ENCODE data around the gene FOXO6.

Gene FOXO6

GRCh38 chr1:41368366-41368765 lies 7.1 kb downstream of the FOXO6 start:
- no peak for DNase-seq

DNA sequence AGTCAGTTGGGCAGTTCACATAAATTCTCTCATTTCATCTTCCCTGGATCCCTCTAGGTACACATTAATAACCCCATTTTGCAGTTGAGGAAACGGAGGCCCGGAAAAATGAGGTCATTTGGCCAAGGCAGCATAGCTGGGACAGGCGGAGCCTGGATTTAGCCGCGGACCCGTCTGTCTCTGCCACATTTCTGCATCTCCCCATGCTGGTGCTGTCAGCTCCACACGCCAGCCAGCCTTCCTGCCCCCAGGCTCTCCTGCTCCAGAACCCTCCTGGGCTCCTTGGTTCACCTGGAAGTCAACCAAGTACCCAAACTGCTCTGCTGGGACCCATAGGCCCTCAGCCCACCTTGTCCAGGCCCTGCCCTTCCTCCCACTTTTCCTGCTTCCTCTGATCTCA lies 7.6 kb downstream of the FOXO6 start:
- no peak for DNase-seq

DNA sequence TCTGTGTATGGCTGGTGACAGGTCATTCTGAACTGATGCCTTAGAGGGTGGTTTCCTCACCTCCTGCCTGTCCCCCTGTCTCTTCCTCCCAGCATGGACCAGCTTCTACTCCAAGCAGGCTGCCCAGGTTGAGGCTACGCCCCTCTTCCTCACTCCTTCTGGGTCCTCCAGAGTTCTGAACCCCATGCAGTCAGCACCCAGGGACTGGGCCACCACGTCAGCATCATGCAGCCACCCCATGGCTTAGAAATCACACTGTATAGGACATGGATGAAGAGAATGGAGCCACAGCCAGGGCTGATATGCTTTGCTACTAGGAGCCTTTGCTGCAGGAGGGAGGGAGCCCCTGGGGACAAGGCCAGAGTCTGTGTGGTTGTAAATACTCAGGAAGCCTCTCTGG lies 8.3 kb downstream of the FOXO6 start:
- DNase-seq = no peak

- DNase-seq = no peak
Observed at GRCh38 chr1:41370225-41370624, 9.0 kb downstream of the FOXO6 start.

- DNase-seq = no peak
Observed at GRCh38 chr1:41370756-41371420, 9.7 kb downstream of the FOXO6 start.

DNA sequence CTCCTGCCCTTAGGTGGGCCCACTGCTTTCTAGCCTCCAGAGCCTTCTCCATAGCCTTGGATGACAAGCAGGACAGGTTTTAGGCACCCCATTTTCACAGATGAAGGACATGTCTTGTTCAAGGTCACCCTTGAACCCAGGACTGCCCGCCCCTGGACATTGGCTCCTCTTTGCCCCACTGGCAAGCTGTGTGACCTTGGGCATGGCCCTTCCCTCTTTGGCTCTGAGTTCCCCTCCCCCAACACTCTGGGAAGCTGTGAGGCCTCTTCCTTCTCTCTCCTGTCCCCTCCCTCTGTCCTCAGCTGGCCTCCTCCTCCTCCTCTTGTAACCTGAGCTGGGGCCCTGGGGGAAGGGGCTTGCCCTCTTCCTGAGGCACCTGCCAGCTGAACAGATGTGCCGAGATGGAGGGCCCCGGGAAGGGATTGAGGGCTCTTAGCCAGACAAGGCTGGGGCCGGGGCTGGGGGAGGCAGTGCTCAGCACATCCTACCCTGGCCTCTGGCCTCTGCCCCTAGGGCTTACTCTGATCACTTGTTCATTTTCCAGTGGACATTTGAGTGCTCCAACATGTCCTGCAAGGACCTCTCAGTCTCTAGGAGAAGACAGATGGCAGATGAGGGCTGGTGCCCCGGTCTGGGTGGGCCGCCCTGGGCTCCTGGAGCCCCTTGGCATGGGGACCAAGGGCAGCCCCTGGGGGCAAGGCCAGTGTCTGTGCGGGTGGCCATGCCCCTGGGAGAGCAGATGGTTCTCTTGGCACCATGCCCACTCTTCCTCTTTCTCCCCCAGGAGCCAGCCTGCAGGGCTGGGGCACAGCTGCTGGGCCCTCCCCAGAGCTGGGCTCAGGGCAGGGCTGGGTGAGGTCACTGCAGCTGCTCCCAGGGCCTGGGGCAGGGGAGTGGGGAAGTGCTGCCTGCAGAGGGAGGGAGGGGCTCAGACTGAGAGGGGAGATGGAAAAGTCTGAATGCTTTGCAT lies 10.7 kb downstream of the FOXO6 start:
- DNase-seq = no peak

DNA sequence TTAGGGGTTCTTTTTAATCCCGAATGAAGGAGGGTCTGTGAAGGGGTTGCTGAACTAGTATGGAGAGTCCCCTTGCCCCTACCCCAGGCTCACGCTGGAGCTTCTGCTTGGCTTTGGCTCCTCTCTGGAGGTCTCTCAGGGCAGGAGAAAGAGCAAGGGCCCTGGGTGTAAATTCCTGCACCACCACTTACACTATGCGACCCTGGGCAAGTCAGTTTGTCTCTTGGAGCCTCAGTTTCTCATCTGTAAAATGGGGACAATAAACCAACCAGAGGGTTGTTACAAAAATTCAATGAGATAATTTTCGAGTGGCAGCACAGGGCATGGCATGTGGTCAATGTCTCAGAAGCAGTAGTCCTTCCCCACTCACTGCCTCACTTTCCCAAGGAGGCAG lies 11.4 kb downstream of the FOXO6 start:
- DNase-seq = no peak

DNA sequence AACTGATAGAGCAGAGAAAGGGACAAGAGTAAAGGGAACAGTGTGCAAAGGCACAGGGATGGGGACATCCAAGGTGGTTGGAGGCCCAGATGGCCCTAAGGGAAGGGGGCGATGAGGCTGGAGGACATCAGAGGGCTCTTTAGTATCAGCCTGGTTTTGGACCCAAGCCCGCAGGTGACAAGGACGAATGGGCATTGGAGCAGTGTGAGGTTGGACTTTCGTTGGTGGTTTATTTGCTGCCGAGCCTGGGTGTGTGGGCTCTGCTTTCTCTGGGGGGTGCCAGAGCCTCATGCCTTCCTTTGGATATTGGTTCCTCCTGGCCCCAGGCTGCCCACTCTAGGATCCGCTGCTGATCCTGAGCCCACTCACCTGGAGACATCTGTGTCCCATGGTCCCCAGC lies 12.1 kb downstream of the FOXO6 start:
- no peak for DNase-seq

DNA sequence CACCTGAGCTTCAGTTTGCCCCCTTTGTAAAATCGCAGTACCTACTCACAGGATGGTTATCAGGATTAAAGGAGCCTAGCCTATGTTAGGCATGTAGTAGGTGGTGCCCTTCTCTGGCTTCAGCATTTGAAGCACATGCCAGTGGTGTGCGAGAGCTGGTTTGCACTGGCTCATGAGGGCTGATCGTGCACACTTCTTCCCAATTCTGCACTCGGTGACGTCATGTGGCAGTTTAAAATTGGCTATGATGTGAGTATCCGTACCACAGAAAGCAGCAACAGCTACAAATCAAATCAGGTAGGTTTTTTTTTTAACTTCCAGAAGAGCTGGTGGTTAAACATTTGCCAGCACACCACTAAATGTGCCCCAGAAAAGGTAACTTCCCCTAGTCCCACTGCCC lies 13.5 kb downstream of the FOXO6 start:
- no peak for DNase-seq

DNA sequence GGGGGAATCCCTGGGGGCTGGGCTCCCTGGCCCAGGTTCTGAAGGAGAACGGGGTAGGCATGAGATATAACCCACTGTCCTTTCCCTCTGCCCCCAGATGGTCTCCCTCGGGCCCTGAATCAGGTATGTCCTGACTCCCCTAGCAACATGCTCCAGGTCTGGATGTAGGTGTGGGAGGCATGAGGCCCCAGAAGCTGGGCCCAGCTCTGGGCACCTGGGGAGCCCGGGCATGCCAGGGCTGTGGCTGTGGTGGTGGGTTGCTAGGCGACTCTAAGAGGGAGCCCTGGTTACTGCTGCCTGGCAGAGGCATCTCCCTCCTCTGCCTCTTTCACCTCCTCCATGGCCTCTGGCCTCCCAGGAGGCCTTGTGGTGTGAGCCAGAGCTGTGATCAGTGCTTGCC lies 16.2 kb downstream of the FOXO6 start:
- no peak for DNase-seq

DNA sequence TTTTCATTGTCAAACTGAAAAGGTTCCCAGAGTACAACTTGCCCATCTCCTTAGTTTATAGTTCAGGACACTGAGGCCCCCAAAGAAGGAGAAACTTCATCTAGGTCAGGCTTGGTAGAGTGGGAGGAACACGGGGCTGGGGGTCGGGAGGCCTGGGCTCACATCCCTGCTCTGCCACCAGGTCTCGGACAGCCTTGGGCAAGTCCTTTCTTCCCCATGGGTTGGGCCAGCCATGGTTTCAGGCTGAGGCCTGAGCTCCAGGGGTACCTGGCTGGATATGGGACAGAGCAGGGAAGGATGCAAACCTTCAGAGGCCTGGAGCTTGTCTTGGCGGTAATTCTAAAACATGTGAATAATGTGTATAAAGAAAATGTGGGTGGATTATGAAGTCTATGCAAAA lies 17.0 kb downstream of the FOXO6 start:
- no peak for DNase-seq

- DNase-seq = no peak
Observed at GRCh38 chr1:41378999-41379737, 17.9 kb downstream of the FOXO6 start.

DNA sequence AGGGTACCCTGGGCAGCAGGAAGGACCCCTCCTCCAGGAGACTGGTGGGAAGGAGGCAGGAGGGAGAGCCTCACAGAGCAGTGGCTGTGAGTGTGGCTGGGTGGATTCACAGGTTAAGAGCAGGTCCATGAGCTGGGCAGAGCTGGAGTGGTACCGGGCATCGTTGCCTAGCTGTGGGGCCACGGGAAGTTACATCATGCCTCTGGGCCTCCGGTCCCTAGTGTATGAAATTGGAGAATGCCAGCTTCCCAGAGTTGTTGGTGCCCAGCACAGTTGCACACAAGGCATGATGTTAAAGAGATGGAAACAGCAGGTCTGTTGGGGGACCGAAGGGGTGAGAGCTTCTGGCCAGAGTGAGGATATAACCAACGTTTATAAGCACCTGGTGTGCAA lies 18.5 kb downstream of the FOXO6 start:
- DNase-seq = no peak

DNA sequence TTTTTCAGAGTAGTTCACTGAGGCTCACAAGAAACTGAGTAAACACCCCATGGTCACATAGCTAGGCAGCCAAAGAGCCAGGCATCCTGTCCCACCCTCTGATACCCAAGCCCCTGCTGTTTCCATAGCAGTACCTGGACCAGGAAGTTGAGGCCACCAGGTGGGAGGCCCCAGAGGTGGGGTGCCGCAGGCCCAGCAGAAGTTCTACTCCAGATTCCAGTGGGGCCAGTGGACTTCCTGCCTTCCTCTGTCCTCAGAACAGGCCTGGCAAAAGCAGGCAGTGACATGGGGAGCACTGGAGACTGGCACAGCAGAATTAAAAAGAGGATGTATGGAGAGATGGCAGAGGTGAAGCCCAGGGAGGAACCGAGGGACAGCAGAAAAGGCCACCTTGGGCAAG lies 19.0 kb downstream of the FOXO6 start:
- no peak for DNase-seq

GRCh38 chr1:41380979-41381691 lies 19.9 kb downstream of the FOXO6 start:
- no peak for DNase-seq

GRCh38 chr1:41381692-41382479 lies 20.7 kb downstream of the FOXO6 start:
- no peak for DNase-seq

DNA sequence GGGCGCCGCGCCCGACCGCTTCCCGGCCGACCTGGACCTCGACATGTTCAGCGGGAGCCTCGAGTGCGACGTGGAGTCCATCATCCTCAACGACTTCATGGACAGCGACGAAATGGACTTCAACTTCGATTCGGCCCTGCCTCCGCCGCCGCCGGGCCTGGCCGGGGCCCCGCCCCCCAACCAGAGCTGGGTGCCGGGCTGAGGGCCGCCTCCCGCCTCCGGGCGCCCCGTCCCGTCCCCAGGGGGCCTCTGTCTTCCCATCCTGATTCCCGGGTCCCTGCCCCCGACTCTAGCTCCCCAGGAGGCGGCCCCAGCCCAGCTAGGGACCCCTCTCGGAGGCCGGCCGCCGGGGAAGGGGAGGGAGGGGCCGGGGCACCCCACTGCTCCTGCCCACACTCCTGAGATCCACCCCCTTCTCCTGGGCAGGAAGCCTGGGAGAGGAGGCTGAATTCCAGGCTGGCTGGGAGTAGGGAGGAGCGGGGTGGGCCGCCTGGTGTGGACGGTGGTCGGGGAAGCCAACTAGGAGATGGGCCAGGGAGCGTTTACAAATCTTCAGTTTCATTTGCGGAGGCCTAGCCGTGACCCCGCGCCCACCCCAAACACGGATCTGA lies 21.4 kb downstream of the FOXO6 start:
- DNase-seq = no peak

- no peak for DNase-seq
Observed at GRCh38 chr1:41383094-41383852, 22.0 kb downstream of the FOXO6 start.

DNA sequence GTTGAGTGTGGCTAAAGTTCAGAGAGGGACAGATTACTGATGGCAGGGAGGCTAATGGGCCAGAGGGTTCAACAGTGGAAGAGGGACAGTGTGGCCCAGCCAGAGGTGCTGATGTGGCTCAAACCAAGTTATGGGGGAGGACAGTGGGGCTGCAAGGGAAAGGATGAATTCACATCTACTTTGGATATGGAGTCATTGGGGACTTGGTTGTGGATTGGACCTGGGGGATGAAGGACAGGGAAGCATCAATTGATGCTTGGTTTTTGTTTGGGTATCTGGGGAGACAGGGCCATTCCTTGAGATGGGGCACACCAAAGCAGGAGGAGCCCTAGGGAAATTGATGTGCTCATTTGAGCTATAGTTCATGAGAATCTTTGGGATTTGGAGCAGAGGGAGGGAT lies 23.3 kb downstream of the FOXO6 start:
- no peak for DNase-seq

DNA sequence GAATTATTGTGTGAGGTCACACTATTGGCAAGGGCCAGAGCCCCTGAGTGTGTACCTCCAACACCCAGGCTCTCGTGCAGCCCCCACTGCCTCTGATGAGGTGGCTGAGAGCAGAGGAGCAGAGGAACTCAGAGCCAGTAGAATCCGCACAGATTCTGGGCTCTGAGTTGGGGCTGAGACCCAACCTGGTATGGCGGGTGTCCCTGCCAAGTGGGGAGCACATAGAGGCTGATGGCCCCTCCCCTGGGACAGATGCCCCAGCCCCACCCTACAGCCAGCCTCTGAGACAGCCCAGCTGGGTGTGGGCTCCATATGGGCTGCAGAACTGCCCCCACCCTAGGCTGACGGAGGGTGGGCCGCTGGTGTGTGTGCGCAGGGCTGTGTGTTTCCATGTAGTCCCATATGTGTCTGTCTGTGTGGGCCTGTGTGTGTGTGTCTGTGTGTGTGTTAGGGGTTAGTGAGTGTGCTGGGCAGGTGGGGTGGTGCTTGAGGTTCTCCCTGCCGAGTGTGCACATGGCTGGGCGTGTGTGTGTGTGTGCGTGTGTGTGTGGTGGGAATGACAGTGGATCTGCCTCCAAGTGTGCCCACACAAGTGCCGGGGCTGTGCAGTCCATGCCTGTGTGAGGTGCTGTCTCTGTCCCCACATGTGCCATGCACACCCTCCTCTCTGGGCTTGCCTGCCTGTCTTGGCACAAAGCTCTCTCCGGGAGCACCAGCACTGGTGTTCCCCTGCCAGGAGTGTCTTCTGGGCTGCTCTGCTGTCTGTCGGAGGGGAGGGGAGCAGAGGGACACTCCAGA lies 24.4 kb downstream of the FOXO6 start:
- DNase-seq = no peak
